ENCODE data around the gene TYK2.

TYK2 gene

DNA sequence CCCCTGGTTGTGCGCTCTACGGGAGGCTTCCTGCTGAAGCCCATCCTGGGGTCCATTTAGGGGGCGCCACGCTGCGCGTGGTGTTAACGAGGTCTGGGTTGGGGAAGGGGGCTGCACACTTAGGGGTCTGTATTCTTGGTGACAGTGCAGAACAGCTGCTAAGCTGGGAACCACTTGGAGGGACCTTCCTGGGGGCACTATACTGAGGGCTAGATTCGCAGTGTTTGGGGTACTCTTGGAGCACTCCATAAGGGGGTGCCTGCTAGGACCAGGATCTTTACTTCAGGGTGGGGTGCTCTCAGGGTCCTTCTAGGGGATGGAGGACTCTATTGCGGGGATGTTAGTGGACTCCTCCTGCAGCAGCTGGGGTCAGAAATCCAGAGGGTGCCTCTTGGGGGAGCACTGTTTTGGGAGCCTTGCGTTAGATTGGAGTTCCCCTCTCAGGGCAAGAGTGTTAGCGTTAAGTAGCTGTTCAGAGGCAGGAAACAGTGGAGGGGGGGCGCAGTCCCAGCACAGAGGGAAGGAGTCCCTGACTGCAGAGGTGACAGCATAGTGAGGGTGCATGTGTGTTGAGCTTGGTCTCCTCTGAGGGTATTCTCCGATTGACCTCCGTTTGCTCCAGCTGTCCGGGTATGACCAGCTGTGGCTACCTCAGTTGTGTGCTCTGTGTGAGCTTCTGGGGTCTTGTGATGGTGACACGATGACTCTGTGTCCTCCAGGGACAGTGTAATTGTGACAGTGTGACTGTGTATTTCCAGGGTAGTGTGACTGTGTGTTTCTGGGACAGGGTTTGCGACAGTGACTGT is 41.1 kb upstream of the TYK2 start:
- no peak overlapping the region for H3K27ac ChIP-seq
- DNase-seq (ENCODE audit: low spot score): no peak
- peak overlapping the region; percentile 64 for H3K4me3 ChIP-seq
- TF ChIP-seq, protein P1, sequence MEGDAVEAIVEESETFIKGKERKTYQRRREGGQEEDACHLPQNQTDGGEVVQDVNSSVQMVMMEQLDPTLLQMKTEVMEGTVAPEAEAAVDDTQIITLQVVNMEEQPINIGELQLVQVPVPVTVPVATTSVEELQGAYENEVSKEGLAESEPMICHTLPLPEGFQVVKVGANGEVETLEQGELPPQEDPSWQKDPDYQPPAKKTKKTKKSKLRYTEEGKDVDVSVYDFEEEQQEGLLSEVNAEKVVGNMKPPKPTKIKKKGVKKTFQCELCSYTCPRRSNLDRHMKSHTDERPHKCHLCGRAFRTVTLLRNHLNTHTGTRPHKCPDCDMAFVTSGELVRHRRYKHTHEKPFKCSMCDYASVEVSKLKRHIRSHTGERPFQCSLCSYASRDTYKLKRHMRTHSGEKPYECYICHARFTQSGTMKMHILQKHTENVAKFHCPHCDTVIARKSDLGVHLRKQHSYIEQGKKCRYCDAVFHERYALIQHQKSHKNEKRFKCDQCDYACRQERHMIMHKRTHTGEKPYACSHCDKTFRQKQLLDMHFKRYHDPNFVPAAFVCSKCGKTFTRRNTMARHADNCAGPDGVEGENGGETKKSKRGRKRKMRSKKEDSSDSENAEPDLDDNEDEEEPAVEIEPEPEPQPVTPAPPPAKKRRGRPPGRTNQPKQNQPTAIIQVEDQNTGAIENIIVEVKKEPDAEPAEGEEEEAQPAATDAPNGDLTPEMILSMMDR (IDR thresholded peaks at IDR 0.05): no peak

DNA sequence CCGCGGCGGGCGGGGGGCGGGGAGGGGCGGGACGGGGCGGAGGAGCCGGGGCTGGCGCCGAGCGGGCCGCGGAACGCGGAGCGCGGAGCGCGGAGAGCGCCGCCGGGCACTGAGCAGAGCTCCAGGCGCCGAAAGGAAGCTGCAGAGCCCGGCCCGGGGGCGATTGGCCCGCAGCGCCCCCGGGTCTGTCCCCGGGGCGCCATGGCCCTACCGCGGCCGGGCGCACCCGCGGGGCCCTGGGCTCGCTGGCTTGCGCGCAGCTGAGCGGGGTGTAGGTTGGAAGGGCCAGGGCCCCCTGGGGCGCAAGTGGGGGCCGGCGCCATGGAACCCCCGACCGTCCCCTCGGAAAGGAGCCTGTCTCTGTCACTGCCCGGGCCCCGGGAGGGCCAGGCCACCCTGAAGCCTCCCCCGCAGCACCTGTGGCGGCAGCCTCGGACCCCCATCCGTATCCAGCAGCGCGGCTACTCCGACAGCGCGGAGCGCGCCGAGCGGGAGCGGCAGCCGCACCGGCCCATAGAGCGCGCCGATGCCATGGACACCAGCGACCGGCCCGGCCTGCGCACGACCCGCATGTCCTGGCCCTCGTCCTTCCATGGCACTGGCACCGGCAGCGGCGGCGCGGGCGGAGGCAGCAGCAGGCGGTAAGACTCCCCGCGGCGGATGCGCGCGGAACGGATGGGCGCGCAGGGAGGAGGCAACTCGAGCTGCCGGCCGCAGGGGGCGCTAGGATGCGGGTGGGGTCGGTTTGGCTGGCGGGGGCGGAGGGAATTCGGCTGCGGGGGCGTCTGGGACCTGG is 40.3 kb upstream of the TYK2 start, which contains the start of gene PDE4A:
Gene PDE4A (plus strand): TSS at position 95 of the 796 bp plus-strand sequence. CDS start 227 bp downstream, at position 322.
- Histone ChIP-seq H3K27ac (no peak within 1 kb of the TSS), H3K4me3 (peak within 1 kb of the TSS; percentile 64)
- TF ChIP-seq, protein P1 (IDR thresholded peaks at IDR 0.05): no peak
- DNase-seq (ENCODE audit: low spot score): no peak

DNA sequence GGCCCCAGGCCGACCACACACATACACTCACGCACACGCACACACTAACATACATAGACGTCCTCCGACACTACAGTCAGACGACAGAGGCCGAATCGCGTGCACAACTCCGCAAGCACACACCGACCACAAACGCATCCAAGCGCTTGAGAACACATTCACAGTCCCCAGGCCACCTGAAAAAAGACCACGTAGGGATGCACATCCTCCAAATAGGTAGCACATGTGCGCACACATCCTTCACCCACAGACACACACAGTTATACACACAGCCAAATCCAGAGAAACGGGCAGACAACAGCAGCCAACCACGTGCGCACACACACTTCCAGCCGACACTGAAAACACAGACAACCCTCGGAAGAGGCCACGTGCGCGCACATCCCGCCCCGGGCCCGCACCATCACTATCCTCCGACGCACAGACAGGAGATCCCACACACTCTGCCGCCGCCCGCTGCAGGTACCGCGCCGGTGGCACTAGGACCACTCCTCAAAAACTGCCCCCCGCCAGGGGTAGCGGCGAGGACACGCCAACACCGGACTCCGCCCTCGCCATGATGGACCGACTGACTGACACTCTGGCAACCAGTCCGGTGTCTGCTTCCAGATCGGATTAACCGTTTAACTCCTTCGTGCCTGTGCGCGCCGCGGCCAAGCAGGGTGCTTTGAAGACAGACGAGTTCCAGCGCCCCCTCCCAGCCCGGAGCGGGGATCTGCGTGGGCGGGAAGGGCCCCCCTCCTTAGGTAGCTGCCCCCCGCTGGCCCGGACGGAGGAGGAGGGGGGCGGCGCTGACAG is 39.5 kb upstream of the TYK2 start:
- TF ChIP-seq, protein P1 (IDR thresholded peaks at IDR 0.05): no peak
- H3K4me3 ChIP-seq: peak overlapping the region; percentile 64
- no peak for DNase-seq (ENCODE audit: low spot score)
- no peak overlapping the region for H3K27ac ChIP-seq

DNA sequence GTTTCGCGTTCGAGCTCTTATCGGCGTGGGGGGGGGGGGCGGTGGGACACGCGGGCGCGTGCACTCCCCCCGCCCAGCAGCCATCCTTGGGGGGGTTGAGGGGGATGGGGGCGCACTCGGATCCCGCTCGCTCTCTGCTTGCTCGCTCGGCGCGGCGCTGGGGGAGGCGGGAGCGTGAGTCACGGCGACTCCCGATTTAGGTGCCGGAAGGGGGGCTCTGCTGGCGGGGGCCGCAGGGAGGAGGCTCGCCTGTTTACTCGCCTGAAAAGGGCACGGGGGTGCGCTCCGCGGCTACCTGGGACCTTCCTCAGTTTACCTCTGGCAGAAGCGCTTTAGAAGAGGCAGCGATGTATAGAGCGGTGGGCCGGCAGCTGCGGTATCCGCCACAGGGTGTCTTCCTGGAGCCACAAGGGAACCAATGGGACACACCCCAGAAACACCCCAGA is 38.9 kb upstream of the TYK2 start:
- no peak for DNase-seq (ENCODE audit: low spot score)
- H3K27ac ChIP-seq: no peak overlapping the region
- H3K4me3 ChIP-seq: peak overlapping the region; percentile 52
- TF ChIP-seq, protein P1 (IDR thresholded peaks at IDR 0.05): no peak

DNA sequence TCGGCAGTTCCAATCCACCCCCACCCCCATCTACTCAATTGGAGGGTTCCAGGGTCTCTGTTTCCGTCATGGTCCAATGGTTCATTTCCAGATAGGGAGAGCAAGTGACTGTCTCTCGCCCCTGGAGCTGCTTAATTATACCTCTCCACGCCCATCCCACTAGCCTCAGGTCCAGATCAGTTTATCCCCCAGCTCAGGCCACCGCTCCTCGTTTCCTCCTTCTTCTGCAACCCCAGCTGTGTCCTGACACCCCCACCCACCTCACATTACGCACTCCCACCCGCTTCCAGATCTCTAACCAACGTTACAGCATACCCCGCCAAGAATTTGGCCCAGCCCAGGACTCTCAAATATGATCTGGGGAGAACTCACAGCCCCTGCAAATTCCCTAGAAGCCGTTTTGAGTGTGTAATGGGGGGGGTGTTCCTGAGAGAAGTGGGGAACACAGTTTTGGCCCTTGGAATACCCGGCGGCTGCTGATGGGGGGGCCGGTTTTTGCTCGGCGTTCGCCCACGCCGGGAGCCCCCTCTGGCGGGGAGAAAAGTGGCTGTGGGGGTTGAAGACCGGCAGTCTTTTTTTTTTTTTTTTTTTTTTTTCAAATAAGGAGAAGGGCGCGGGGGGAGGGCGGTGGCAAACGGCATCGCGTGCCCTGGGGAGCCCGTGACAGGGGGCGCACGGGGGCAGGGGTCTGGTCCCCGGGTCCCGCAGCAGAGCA is 38.3 kb upstream of the TYK2 start:
- H3K4me3 ChIP-seq: peak overlapping the region; percentile 52

DNA sequence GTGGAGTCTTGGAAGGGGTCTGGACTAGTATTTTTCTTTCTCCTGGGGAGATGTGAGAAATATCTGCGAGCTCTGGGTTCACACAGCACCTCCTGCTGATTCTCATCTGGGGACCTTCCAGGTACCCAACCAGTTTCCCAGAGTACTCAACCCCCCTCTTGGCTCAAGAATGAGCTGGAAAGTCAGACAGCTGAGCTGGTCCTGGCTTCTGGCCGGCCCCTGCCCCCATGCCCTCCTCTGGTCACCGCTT is 37.8 kb upstream of the TYK2 start:
- no peak for DNase-seq (ENCODE audit: low spot score)
- H3K4me3 ChIP-seq: no peak overlapping the region
- TF ChIP-seq, protein P1 (IDR thresholded peaks at IDR 0.05): no peak
- H3K27ac ChIP-seq: no peak overlapping the region

More for the DNA sequence above, 38.3 kb upstream of the TYK2 start:
- TF ChIP-seq, protein P1 (IDR thresholded peaks at IDR 0.05): no peak
- H3K27ac ChIP-seq: no peak overlapping the region
- no peak for DNase-seq (ENCODE audit: low spot score)

All from coronary artery (tissue), 2 donors.